ENCODE data around the gene ZSCAN5C.
"Not testable (repeated sequence)": the region's sequence is repeated elsewhere in the genome, so short reads cannot be mapped to it uniquely, and the experiment has no call there.

ZSCAN5C gene

GRCh38 chr19:56193981-56194640, 8.0 kb upstream of the ZSCAN5C start:
- FAIRE-seq, result no peak

GRCh38 chr19:56197646-56198045, 4.4 kb upstream of the ZSCAN5C start, which contains the start of gene ZSCAN5B:
ZSCAN5B (minus strand) TSS chr19:56197783; CDS start chr19:56193052, 4,731 bp downstream.
- FAIRE-seq, result not testable (repeated sequence)

GRCh38 chr19:56199687-56200086, 2.4 kb upstream of the ZSCAN5C start:
- FAIRE-seq, result no peak

DNA sequence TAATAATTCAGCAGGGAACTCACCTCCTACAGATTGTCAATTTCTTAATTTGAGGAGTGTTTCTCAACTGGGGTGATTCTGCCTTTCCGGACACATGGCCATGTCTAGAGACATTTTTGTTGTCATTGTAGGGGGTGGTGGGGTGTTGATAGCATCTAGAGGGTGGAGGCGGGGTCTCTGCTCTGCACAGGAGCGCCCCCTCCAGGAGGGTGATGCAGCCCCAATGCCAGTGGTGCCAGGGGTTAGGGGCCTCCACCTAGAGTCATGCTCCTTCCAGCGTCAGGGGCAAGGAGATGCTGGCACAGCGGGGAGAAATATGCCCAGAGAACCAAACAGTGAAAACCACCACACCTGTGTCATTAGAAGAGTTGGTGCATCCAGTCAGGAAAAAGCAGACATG, 5.5 kb downstream of the ZSCAN5C start:
- not testable (repeated sequence) for FAIRE-seq

- no peak for FAIRE-seq
These were observed 7.0 kb downstream of the ZSCAN5C start for GRCh38 chr19:56209091-56209490.

- FAIRE-seq, result not testable (repeated sequence)
These were observed 8.0 kb downstream of the ZSCAN5C start for GRCh38 chr19:56210036-56210435.

DNA sequence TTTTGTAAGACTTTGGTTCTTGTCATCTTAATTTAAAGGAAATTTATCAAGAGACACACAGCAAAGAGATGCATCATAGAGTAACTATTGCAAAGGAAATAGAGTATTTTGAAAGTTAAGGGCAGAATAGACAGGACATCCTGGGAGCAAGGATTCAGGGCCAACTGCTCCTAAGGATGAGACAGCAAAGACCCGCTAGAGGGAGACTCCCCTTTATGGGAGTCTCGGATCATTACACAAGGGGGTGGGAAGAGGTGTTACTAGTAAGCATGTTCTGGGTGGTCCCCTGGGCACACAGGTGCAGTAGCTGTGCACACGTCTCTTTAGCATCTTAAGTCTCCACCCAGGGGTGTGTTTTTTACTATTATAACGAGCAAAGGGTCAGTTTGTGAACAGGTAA, 9.6 kb downstream of the ZSCAN5C start:
- FAIRE-seq, result no peak

- FAIRE-seq, result no peak
These were observed 15.2 kb downstream of the ZSCAN5C start for GRCh38 chr19:56217039-56217949.

- FAIRE-seq, result no peak
These were observed 16.9 kb downstream of the ZSCAN5C start for GRCh38 chr19:56218961-56219360.

GRCh38 chr19:56221442-56221841, 19.4 kb downstream of the ZSCAN5C start:
- FAIRE-seq, result not testable (repeated sequence)

- FAIRE-seq, result no peak
These were observed 19.8 kb downstream of the ZSCAN5C start for GRCh38 chr19:56221851-56222250.

GRCh38 chr19:56222901-56223300, 20.8 kb downstream of the ZSCAN5C start:
- FAIRE-seq, result no peak

DNA sequence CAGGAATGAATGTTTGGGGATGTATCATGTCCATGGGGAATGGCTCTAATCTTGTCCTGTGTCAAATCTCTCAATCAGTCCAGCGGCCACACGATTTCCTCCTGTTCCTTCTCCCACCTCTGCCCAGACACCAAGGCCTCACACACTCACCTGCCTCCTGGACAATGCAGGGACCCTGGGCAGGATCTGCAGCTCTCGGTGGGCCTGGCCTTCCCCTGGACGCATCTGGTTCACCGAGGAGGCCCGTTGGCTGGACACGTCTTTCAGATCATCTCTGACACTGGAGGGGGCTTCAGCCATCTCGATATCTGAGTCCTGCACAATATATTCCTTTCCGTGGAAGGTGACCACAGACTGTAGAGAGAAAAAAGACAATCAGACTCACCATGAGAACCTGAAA, 21.4 kb downstream of the ZSCAN5C start:
- no peak for FAIRE-seq

- FAIRE-seq, result no peak
These were observed 43.2 kb downstream of the ZSCAN5C start for GRCh38 chr19:56245121-56245740.

GRCh38 chr19:56245764-56246163, 43.7 kb downstream of the ZSCAN5C start:
- FAIRE-seq, result not testable (repeated sequence)

DNA sequence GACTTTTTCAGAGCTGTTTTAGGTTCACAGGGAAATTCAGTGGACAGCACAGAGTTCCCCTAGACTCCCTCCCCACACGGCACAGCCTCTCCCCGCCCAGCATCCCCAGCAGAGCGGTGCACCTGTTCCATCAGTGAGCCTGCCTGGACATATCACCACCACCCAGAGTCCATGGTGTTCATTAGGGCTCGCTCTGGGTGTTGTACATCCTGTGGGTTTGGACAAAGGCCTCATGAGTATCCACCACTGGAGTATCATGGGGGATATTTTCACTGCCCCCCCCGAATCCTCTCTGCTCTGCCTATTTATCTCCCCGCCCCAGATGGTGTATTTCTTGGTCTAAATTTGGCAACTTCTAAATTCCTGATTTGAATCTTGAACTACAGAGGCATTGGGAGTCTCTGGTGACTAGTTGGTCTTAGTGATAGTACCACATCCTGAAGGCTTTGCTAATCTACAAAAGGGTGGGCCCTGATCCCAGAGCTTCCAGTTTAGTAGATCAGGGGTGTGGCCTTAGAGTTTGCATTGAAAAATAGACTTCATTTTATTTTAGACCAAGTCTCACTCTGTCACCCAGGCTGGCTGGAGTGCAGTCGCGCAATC, 46.8 kb downstream of the ZSCAN5C start:
- FAIRE-seq, result not testable (repeated sequence)

DNA sequence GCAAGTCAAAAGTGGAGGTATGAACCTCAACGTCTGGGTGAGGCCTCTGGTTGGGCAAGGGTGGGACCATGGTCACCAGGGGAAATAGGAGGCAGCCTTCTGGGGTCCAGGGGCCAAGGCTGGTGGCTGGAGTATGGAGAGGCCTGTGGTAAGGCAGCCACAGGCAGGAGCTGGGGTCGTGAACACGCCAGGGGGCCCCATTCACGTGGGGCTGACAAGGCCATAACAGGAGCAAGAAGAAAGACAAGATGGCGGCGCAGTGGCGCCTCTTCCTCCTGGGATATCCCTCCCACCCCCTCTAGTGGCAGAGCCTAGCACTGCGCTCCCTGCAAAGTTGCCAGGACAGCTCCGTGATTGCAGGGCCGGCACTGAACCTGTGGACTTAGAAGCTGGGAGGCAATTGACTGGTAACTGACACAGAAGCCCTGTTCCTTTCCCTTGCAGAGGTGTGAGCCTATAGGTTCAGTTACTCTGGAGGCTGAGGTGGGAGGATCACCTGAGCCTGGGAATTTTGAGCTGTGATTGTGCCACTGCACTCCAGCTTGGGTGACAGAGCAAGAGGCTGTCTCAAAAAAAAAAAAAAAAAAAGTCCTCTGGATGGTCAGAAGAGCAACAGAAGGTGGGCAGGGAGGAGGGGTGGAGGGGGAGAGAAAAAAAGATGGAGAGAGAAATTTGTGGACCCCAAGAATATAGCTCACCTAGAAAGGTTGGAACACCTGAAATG, 50.8 kb downstream of the ZSCAN5C start:
- FAIRE-seq, result no peak

- peak; percentile 95 for FAIRE-seq
These were observed 51.7 kb downstream of the ZSCAN5C start for GRCh38 chr19:56253737-56254136.

GRCh38 chr19:56258272-56258671, 56.2 kb downstream of the ZSCAN5C start:
- no peak for FAIRE-seq

Measured in A204.1 (cell line).